Transverse colon (tissue), 4 donors: ENCODE data around the gene BCL11B. TPM values are rescaled to one million over a fixed set of nuclear protein-coding genes. Genes with fewer than 3 reads are reported as not detected.

ENCODE experiments used
- DNase-seq: peaks from one replicate; pipeline ENCODE4 v3.0.0-alpha.2; 2019
- H3K27ac ChIP-seq, 4 donors: fragments of 200-600 bp; sonication (generic); 2 replicates each; pipeline ENCODE4 v1.5.1; 2016 to 2018; ENCODE audit warnings: inconsistent platforms in 4 of 4
- H3K27me3 ChIP-seq: fragments of 200-600 bp; sonication (generic); 2 replicates; pipeline ENCODE4 v1.5.1; 2017; ENCODE audit warnings: inconsistent platforms
- H3K36me3 ChIP-seq, 4 donors: fragments of 200-600 bp; sonication (generic); 2 replicates each; pipeline ENCODE4 v1.5.1; 2017 to 2019; ENCODE audit warnings: inconsistent platforms in 4 of 4
- H3K4me1 ChIP-seq, 4 donors: fragments of 200-600 bp; sonication (generic); 2 replicates each; pipeline ENCODE4 v1.5.1; 2017 to 2020; ENCODE audit warnings: inconsistent platforms in 4 of 4
- H3K4me3 ChIP-seq, 4 donors: fragments of 200-600 bp; sonication (generic); 1 replicate in 1 of 4; 2 replicates in 3 of 4; pipeline versions ENCODE4 v1.5.1 to v1.6.1; 2017 to 2019; ENCODE audit warnings: inconsistent platforms in 4 of 4
- H3K9me3 ChIP-seq, 2 donors: fragments of 200-600 bp; sonication (generic); 2 replicates each; pipeline ENCODE4 v1.5.1; 2017 to 2019; ENCODE audit warnings: inconsistent platforms in 2 of 2
- CTCF ChIP-seq, 5 experiments: fragments of 200-600 bp in 3 of 5; fragments of 450-650 bp in 2 of 5; sonication (generic) in 3 of 5; IDR thresholded peaks; 1 replicate in 2 of 5; 2 replicates in 3 of 5; pipeline ENCODE4 v1.5.1; 2016 to 2017; ENCODE audit warnings: antibody characterized with exemption in 5 of 5, inconsistent platforms in 3 of 5, mild to moderate bottlenecking in 2 of 5, moderate library complexity in 1 of 5
- EP300 ChIP-seq: sonication (generic); formaldehyde crosslinking; IDR thresholded peaks from one replicate; pipeline ENCODE4 v1.6.1; 2017; ENCODE audit warnings: antibody characterized with exemption, low read depth
- POLR2A ChIP-seq: fragments of 450-650 bp; IDR thresholded peaks from one replicate; pipeline ENCODE4 v1.6.1; 2016; ENCODE audit warnings: antibody characterized with exemption, mild to moderate bottlenecking, moderate library complexity
- POLR2AphosphoS5 ChIP-seq, 3 donors: sonication (generic); formaldehyde crosslinking; IDR thresholded peaks; one replicate each; pipeline ENCODE4 v1.6.1; 2016; ENCODE audit warnings: antibody characterized with exemption in 3 of 3
- WGBS, 2 donors: methylation state at CpG; one replicate each; pipeline ENCODE4 v1.1.5; 2018; ENCODE audit warnings: low coverage in 1 of 2; 5-methylcytosine and 5-hydroxymethylcytosine counted together
- in situ Hi-C, 4 donors: fragments of 200-750 bp; cut with MboI; loops; one replicate each; pipeline versions ENCODE4 v1.15.0 to v1.15.1; 2017; ENCODE audit warnings: low sequenced_read_pairs in 3 of 4, low pct_ligation_motif_present in 1 of 4, low pct_unique_long_range_greater_than_20kb in 1 of 4
- intact Hi-C: fragments of 100-400 bp; cut with DNase I; formaldehyde crosslinking; loops from one replicate; pipeline ENCODE4 v1.15.1; 2023; ENCODE audit warnings: low total_unique reads
- total RNA-seq, 4 donors: library from RNA; depleted of rRNA; stranded (reverse); fragments of >200 nt; gene quantifications; one replicate each; pipeline ENCODE4 v1.1.0, GENCODE V29; 2016

The BCL11B gene
- total RNA-seq, 4 donors from 2014 or later, result 0.37 to 4.8 (median 3.7) TPM

GRCh38 chr14:99316281-99317163, 44.5 kb upstream of the BCL11B start:
- no peaks in the 10 kb centered on the region for H3K27me3 ChIP-seq
- H3K27ac ChIP-seq, result peak overlapping the region; percentile 78 to 83 (median 82)
- 54 to 80% methylated on average over 1 to 18 of the region's 18 CpGs for WGBS, 2 donors
- H3K4me1 ChIP-seq, result peaks cover 7 to 42% (median 29%) of the 10 kb centered on the region in 4 donors
- TF ChIP-seq POLR2A (no peak), EP300 (no peak), CTCF (IDR thresholded peaks at IDR 0.05) (peak in 1 of 5 experiments; percentile 17), POLR2AphosphoS5 (IDR thresholded peaks at IDR 0.05) (peak in 1 of 3 donors; percentile 37)
- in situ Hi-C loops (no loop called here), intact Hi-C loops (no loop called here)
- peak; percentile 87 for DNase-seq
- no peak overlapping the region for H3K4me3 ChIP-seq
- no peaks in the 10 kb centered on the region for H3K9me3 ChIP-seq
- H3K36me3 ChIP-seq, result no peaks in the 10 kb centered on the region

GRCh38 chr14:99315197-99315596, 43.2 kb upstream of the BCL11B start:
- intact Hi-C loops, result no loop called here
- Histone ChIP-seq H3K27me3 (no peaks in the 10 kb centered on the region), H3K4me1 (peaks cover 7 to 36% (median 25%) of the 10 kb centered on the region in 4 donors), H3K27ac (peak overlapping the region; percentile 78 to 83 (median 82)), H3K4me3 (no peak overlapping the region), H3K36me3 (no peaks in the 10 kb centered on the region), H3K9me3 (no peaks in the 10 kb centered on the region)
- no peak for DNase-seq
- TF ChIP-seq POLR2A (no peak), POLR2AphosphoS5 (IDR thresholded peaks at IDR 0.05) (no peak), EP300 (no peak), CTCF (IDR thresholded peaks at IDR 0.05) (no peak)
- in situ Hi-C loops, result no loop called here
- 73 to 75% methylated on average over 7 to 8 of the region's 8 CpGs for WGBS, 2 donors

- no peak for DNase-seq
- no peak overlapping the region for H3K27ac ChIP-seq
- no peak overlapping the region for H3K4me3 ChIP-seq
- in situ Hi-C loops, result no loop called here
- no peaks in the 10 kb centered on the region for H3K36me3 ChIP-seq
- 60 to 78% methylated on average over 1 to 9 of the region's 9 CpGs for WGBS, 2 donors
- intact Hi-C loops, result no loop called here
- no peak for TF ChIP-seq CTCF (IDR thresholded peaks at IDR 0.05)
- TF ChIP-seq POLR2AphosphoS5 (IDR thresholded peaks at IDR 0.05), result no peak
- TF ChIP-seq POLR2A, result no peak
- TF ChIP-seq EP300, result no peak
- peaks cover 7 to 30% (median 22%) of the 10 kb centered on the region in 4 donors for H3K4me1 ChIP-seq
- H3K27me3 ChIP-seq, result no peaks in the 10 kb centered on the region
- no peaks in the 10 kb centered on the region for H3K9me3 ChIP-seq
Observed at GRCh38 chr14:99314623-99315022, 42.6 kb upstream of the BCL11B start.

- intact Hi-C loops, result no loop called here
- no peak for TF ChIP-seq EP300
- no peak for TF ChIP-seq CTCF (IDR thresholded peaks at IDR 0.05)
- TF ChIP-seq POLR2AphosphoS5 (IDR thresholded peaks at IDR 0.05), result no peak
- no peak for TF ChIP-seq POLR2A
- Histone ChIP-seq H3K4me3 (no peak overlapping the region), H3K9me3 (no peaks in the 10 kb centered on the region), H3K27me3 (no peaks in the 10 kb centered on the region), H3K36me3 (no peaks in the 10 kb centered on the region), H3K27ac (no peak overlapping the region), H3K4me1 (peaks cover 7 to 30% (median 19%) of the 10 kb centered on the region in 4 donors)
- no peak for DNase-seq
- WGBS, 2 donors, result 88% methylated on average over 1 of the region's 1 CpG; no CpG with 5 or more reads in 1 of the 2 donors
- in situ Hi-C loops, result no loop called here
Observed at GRCh38 chr14:99313234-99313633, 41.2 kb upstream of the BCL11B start.
